ENCODE results near the gene HUNK.

- TF ChIP-seq, protein P1, sequence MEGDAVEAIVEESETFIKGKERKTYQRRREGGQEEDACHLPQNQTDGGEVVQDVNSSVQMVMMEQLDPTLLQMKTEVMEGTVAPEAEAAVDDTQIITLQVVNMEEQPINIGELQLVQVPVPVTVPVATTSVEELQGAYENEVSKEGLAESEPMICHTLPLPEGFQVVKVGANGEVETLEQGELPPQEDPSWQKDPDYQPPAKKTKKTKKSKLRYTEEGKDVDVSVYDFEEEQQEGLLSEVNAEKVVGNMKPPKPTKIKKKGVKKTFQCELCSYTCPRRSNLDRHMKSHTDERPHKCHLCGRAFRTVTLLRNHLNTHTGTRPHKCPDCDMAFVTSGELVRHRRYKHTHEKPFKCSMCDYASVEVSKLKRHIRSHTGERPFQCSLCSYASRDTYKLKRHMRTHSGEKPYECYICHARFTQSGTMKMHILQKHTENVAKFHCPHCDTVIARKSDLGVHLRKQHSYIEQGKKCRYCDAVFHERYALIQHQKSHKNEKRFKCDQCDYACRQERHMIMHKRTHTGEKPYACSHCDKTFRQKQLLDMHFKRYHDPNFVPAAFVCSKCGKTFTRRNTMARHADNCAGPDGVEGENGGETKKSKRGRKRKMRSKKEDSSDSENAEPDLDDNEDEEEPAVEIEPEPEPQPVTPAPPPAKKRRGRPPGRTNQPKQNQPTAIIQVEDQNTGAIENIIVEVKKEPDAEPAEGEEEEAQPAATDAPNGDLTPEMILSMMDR (IDR thresholded peaks at IDR 0.05) = no peak
- no peak for TF ChIP-seq POLR2A (IDR thresholded peaks at IDR 0.05)
Observed at GRCh38 chr21:31915566-31915965, 42.7 kb downstream of the HUNK start.
